HepG2 (cell line): ENCODE results near the gene VWA1. TPM values are rescaled to one million over a fixed set of nuclear protein-coding genes. Genes with fewer than 3 reads are reported as not detected.
A peak's percentile ranks its signal among the peaks of the same experiment; 100 is the strongest.

Source experiments
- EEA1 ChIP-seq: sonication (generic); formaldehyde crosslinking; IDR thresholded peaks from 2 replicates; pipeline ENCODE4 v1.5.1; 2020; ENCODE audit warnings: mild to moderate bottlenecking, missing genetic modification reagents, borderline replicate concordance
- FOSL1 ChIP-seq: sonication (generic); formaldehyde crosslinking; IDR thresholded peaks from 2 replicates; pipeline ENCODE4 v1.9.0; 2021; ENCODE audit warnings: missing genetic modification reagents, borderline replicate concordance
- HNRNPL ChIP-seq: fragments of 200-400 bp; formaldehyde crosslinking; IDR thresholded peaks from 2 replicates; pipeline ENCODE4 v1.6.1; 2017; ENCODE audit warnings: mild to moderate bottlenecking, low read depth, low read length
- KLF6 ChIP-seq: IDR thresholded peaks from 2 replicates; pipeline ENCODE4 v1.8.0; 2016; ENCODE audit warnings: missing biosample characterization, missing genetic modification reagents
- POLR2G ChIP-seq: fragments of 200-400 bp; formaldehyde crosslinking; IDR thresholded peaks from 2 replicates; pipeline ENCODE4 v1.6.1; 2018; ENCODE audit warnings: mild to moderate bottlenecking, low read depth, low read length, moderate library complexity
- ZNF430 ChIP-seq: sonication (generic); formaldehyde crosslinking; IDR thresholded peaks from 2 replicates; pipeline ENCODE4 v1.9.0; 2021; ENCODE audit warnings: mild to moderate bottlenecking, missing genetic modification reagents
- ZNF749 ChIP-seq: sonication (generic); formaldehyde crosslinking; IDR thresholded peaks from 2 replicates; pipeline ENCODE4 v1.8.0; 2022; ENCODE audit warnings: mild to moderate bottlenecking, missing genetic modification reagents, moderate library complexity, borderline replicate concordance
- ZSCAN31 ChIP-seq: sonication (generic); formaldehyde crosslinking; IDR thresholded peaks from 2 replicates; pipeline ENCODE4 v1.5.0; 2020; ENCODE audit warnings: low read depth, mild to moderate bottlenecking, missing genetic modification reagents
- polyA plus RNA-seq, 8 experiments: library from polyadenylated mRNA; depleted of rRNA in 3 of 8; stranded (reverse) in 7 of 8; unstranded in 1 of 8; fragments of >200 nt; fragmentation: Illumina TruSeq in 4 of 8; extraction: Trizol in 4 of 8; gene quantifications; 2 replicates each; pipeline versions ENCODE4 v1.2.1 to v1.2.3, GENCODE V29; 2011 to 2016; ENCODE audit warnings: low read depth in 4 of 8, missing spikeins in 1 of 8, mixed read lengths in 1 of 8; ENCODE audit not compliant: insufficient read depth in 1 of 8
- total RNA-seq, 5 experiments: library from RNA; depleted of rRNA; stranded (reverse); fragments of >200 nt; fragmentation: Illumina TruSeq; extraction: Trizol; gene quantifications; 2 replicates each; pipeline ENCODE4 v1.2.3, GENCODE V29; 2016; ENCODE audit warnings: low read depth in 1 of 5
- TF ChIP-seq, protein P1 (sequence below): IDR thresholded peaks from 2 replicates; pipeline ENCODE4 v1.6.1; 2012; ENCODE audit warnings: low read length, improper control_type of control experiment
- TF ChIP-seq, protein P2 (sequence below): sonication (generic); formaldehyde crosslinking; IDR thresholded peaks from 2 replicates; pipeline ENCODE4 v1.4.0; 2020; ENCODE audit warnings: missing genetic modification reagents
- TF ChIP-seq, protein P3 (sequence below): sonication (generic); formaldehyde crosslinking; IDR thresholded peaks from 2 replicates; pipeline ENCODE4 v1.4.0; 2020; ENCODE audit warnings: mild to moderate bottlenecking, missing genetic modification reagents

The VWA1 gene
- total and polyA plus RNA-seq, 2 of the 13 experiments (the other 11 are each of a cell fraction or from before 2014, with no cell fraction given): 40.9 to 57.5 TPM

DNA sequence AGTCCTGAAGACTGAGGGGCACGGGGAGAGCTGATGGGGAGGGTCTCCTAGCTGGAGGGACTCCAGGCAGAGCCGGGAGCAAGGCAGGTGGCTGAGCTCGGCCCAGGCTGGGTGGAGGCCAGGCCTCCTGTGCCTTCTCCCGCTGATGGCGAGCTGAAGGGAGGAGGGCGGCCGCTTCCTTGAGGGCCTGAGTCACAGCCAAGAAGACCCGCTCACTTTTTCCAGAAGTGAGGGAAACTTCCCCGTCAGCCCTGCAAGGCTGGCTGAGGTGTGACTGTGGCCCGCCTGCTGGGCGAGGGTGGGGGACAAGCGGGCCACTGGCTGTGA lies 1.7 kb upstream of the VWA1 start (continued):
- TF ChIP-seq, protein P1, sequence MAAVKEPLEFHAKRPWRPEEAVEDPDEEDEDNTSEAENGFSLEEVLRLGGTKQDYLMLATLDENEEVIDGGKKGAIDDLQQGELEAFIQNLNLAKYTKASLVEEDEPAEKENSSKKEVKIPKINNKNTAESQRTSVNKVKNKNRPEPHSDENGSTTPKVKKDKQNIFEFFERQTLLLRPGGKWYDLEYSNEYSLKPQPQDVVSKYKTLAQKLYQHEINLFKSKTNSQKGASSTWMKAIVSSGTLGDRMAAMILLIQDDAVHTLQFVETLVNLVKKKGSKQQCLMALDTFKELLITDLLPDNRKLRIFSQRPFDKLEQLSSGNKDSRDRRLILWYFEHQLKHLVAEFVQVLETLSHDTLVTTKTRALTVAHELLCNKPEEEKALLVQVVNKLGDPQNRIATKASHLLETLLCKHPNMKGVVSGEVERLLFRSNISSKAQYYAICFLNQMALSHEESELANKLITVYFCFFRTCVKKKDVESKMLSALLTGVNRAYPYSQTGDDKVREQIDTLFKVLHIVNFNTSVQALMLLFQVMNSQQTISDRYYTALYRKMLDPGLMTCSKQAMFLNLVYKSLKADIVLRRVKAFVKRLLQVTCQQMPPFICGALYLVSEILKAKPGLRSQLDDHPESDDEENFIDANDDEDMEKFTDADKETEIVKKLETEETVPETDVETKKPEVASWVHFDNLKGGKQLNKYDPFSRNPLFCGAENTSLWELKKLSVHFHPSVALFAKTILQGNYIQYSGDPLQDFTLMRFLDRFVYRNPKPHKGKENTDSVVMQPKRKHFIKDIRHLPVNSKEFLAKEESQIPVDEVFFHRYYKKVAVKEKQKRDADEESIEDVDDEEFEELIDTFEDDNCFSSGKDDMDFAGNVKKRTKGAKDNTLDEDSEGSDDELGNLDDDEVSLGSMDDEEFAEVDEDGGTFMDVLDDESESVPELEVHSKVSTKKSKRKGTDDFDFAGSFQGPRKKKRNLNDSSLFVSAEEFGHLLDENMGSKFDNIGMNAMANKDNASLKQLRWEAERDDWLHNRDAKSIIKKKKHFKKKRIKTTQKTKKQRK: no peak
- TF ChIP-seq, protein P2, sequence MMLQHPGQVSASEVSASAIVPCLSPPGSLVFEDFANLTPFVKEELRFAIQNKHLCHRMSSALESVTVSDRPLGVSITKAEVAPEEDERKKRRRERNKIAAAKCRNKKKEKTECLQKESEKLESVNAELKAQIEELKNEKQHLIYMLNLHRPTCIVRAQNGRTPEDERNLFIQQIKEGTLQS (CRISPR knock-in tag): no peak
- 0 out of 2 replicates have a peak, but pooled peaks have one; percentile 8 for TF ChIP-seq ZSCAN31 (CRISPR knock-in tag)
- no peak for TF ChIP-seq KLF6
- TF ChIP-seq HNRNPL: no peak
- peak; percentile 20; the same call in 1 of the 2 replicates for TF ChIP-seq ZNF430 (CRISPR knock-in tag)
- TF ChIP-seq, protein P3, sequence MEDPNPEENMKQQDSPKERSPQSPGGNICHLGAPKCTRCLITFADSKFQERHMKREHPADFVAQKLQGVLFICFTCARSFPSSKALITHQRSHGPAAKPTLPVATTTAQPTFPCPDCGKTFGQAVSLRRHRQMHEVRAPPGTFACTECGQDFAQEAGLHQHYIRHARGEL (CRISPR knock-in tag): 0 out of 2 replicates have a peak, but pooled peaks have one; percentile 16
- TF ChIP-seq EEA1 (CRISPR knock-in tag): 0 out of 2 replicates have a peak, but pooled peaks have one; percentile 22
- TF ChIP-seq FOSL1: no peak
- no peak for TF ChIP-seq POLR2G
- no peak for TF ChIP-seq ZNF749 (CRISPR knock-in tag)
